AG10803 (cell line): Measurements from ENCODE around the gene SAMD13.
A peak's percentile ranks its signal among the peaks of the same experiment; 100 is the strongest.

Source experiments
- DNase-seq: peaks from one replicate; pipeline ENCODE4 v3.0.0; 2010; ENCODE audit warnings: low read depth
- H3K4me3 ChIP-seq: 2 replicates; pipeline ENCODE4 v1.5.1; 2011; ENCODE audit warnings: mild to moderate bottlenecking, low read length, control low read depth
- TF ChIP-seq, protein P1 (sequence below): conservative IDR thresholded peaks from 2 replicates; pipeline ENCODE4 v1.5.1; 2011; ENCODE audit warnings: mild to moderate bottlenecking, low read length, control low read depth, inconsistent platforms

SAMD13 gene

DNA sequence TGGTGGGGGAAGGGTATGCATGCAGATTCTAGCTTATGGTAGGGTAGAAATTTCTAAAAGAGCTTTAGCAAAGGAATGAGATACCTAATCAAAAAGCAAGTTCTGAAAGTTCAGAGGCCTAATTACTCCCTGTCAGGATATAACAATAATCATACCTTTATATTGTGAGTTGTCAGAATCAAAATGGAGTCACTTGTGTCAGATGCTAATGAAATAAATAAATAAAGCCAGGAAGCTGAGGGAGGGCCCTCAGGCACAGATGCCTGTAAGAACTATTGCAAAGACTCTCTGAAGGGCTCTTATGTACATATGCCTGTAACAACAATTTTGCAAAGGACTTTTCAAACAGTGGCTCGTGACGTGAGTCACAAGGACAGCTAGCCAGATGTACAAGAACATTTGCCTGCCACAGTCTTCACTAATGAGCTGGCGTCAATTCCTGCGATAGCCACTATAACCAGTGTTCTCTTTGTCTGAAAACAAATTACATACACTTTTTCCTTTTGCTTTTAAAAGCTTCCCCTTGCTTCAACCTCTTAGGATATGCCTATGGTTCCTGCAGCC, 69.4 kb downstream of the SAMD13 start:
- TF ChIP-seq, protein P1, sequence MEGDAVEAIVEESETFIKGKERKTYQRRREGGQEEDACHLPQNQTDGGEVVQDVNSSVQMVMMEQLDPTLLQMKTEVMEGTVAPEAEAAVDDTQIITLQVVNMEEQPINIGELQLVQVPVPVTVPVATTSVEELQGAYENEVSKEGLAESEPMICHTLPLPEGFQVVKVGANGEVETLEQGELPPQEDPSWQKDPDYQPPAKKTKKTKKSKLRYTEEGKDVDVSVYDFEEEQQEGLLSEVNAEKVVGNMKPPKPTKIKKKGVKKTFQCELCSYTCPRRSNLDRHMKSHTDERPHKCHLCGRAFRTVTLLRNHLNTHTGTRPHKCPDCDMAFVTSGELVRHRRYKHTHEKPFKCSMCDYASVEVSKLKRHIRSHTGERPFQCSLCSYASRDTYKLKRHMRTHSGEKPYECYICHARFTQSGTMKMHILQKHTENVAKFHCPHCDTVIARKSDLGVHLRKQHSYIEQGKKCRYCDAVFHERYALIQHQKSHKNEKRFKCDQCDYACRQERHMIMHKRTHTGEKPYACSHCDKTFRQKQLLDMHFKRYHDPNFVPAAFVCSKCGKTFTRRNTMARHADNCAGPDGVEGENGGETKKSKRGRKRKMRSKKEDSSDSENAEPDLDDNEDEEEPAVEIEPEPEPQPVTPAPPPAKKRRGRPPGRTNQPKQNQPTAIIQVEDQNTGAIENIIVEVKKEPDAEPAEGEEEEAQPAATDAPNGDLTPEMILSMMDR: no peak
- peak; percentile 84 for DNase-seq
- no peak overlapping the region for H3K4me3 ChIP-seq

DNA sequence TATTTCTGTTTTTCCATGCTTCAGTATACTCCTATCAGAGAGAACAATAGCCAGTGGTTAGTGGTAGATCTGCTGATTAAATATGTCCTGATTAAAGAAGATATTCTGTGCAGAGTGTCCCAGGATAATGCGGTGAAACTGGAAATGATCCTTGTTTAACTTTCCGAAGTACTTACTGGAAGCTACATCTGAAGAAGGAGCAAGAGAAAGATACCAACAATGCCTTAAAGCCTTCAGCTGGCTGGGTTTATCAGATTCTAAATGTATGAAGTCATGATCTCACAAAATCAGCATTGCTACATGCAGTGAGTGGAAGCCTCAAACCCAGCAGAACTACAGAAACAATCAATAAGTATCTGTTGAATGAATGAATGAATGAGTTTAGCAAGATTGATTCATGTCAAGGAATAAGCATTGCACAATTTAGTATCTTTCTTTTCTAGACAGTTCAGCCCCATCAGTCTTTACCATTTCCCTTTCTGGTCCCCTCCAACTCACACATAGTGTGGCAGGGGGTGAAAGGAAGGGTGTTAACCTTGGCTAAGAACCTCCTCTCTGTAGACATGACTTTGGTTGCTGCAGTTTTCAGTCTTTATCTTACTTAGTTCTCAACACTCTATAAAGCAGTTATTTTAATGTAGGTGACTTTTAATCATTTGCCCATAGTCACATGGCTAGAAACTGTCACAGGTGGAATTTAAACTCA, 72.1 kb downstream of the SAMD13 start:
- no peak overlapping the region for H3K4me3 ChIP-seq
- peak; percentile 25 for DNase-seq
- TF ChIP-seq, protein P1: no peak

DNA sequence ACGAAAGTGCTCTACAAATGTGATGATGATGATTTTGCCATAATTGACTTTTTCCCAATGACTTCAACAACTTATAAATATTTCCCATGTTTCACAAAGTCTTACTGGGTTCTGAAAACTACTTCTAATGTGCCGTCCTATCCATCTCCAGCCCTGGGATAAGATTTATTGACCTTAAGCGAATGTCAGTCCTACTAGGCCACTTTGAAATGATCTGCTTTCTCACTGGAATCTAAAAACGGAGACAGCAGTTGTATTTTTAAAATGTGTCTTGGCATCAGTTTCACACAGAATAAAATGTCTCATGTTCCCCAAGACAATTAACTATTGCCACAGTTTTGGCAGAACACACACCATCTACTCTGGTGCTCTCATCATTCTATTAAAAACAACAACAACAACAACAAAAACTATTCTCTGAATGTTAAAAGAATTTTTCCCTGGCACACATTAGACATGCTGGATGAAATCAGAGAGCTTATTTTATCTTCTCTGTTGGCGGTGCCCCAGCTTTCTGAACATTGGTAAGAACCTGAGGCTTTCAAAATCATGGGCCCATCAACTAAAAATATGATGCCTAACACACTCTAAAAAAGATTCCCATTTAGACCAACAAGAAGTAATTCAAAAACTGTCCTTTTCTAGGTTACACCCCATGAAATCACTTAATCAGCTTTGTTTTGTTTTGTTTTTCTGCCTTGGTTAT, 73.6 kb downstream of the SAMD13 start:
- TF ChIP-seq, protein P1: no peak
- DNase-seq: peak; percentile 72
- H3K4me3 ChIP-seq: no peak overlapping the region

DNA sequence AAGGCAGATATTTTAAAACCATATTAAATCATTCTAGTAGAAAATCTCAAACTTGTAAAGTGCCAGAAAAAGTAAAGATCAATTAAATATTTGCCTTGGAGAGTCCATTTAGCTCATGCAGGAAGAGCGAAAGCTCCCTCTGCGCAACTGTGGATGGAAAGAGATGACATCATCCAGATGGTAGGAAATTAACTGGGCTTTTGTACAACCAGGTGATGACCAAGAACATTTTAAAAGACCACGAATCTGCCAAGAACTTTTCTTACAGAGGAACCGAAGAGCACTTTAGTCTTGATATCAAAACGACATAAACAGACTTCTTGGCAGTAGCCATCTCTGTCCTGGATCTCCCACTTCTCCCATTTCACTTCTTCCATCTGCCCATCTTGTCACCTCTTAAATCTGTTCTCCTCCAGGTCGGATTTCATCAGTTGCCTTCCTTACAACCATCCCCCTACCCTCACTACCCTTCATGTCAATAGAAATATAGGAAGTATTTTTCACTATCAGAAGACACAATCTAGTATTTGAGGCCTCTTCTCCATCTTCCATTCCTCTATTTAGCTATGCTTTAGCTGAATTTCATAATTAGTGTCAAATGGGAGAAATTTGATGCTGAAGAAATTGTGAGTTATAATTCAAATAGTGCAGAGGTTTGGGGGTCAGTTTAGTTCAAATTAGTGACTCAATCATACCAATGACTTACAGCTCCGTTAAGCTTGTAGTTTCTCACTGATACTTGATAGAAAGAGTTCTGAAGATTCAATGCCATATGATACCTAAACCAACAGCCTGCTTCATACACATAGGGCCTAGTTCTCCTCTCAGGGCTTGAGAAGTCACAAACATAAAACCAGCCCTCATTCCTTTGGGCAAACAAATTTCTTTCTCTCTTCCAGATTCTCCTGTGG, 74.7 kb downstream of the SAMD13 start:
- TF ChIP-seq, protein P1: no peak
- no peak overlapping the region for H3K4me3 ChIP-seq
- no peak for DNase-seq

DNA sequence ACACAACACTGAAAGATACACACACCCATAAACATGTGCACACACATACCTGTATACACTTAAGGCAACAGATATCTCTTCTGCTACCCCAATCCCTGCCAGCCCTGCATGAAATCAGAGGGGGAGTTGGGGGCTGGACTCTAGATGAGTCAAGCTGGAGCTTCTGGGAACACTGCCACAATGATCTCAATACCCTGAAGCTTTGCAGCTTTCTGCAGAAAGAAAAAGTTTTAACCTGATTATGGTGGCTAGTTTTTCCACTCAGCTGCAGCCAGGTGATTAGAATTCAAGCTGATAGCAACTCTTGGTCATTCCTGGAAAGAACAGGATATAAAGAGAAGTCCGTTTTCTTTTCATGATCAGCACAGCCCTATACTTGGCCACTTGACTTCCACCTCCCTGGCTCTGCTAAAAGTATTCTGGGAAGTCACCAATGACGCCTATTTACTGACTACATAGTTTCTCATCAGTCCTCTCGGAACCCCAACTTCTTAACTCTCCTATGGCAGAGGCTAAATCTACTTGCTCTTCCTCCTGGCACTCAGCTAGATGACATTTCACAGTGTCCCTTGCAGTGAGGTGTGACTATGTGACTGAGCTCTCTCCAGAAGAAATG, 76.1 kb downstream of the SAMD13 start:
- peak; percentile 64 for DNase-seq
- no peak overlapping the region for H3K4me3 ChIP-seq
- TF ChIP-seq, protein P1: no peak

DNA sequence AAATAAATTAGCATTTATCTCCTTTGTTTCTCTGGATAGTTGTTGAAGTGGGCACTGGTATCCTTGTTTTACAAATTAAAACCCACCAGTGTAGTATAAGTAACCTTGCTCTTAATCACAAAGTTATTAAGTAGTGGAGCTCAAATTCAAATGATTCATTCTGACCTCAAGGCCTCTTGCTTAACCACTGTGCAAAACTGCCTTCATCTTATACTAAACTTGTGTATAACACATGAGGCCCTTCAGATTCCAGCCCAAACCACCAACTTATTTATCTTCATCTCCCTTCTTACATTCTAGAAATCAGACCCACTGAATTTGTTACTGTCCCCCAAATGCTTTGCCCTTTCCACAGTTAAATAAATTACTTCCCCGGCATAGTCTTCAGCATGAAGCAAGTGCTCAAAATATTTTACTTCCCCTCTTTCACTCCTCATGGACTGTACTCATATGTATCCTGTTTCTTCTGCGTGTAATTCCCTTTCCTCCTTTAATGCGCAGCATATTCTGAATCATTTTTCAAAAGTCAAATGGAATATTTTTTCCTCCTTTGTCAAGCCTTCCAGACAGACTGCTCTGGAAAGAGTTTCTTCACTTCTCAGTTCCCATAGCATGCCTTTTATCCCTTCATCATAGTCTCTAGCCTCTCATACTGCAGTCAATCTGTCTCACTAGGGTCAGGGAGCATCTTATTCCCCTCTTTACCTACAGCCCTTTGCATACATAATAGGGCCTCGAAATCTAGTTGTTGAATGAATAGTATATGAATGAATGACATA, 77.8 kb downstream of the SAMD13 start:
- no peak overlapping the region for H3K4me3 ChIP-seq
- peak; percentile 66 for DNase-seq
- TF ChIP-seq, protein P1: no peak
